ENCODE data around the gene PSMF1.

GRCh38 chr20:1199212-1199873 is 80.9 kb downstream of the PSMF1 start:
- TF ChIP-seq TARDBP (IDR thresholded peaks at IDR 0.05) (no peak), BHLHE40 (IDR thresholded peaks at IDR 0.05; ENCODE audit: borderline replicate concordance) (no peak), FOXK2 (IDR thresholded peaks at IDR 0.05) (no peak), LEF1 (IDR thresholded peaks at IDR 0.05; ENCODE audit: borderline replicate concordance) (no peak), FOXM1 (IDR thresholded peaks at IDR 0.05; ENCODE audit: borderline replicate concordance) (no peak), SP1 (IDR thresholded peaks at IDR 0.05) (no peak), FOXA1 (IDR thresholded peaks at IDR 0.05) (no peak), NFRKB (IDR thresholded peaks at IDR 0.05) (no peak), ELF4 (IDR thresholded peaks at IDR 0.05) (no peak), SUZ12 (IDR thresholded peaks at IDR 0.05) (no peak), HDGF (IDR thresholded peaks at IDR 0.05; ENCODE audit: borderline replicate concordance) (no peak)
